HG02759 (cell line): ENCODE data around the gene DENND4B.

Experiments
- ATAC-seq: cut with Tn5 transposase; IDR thresholded peaks from one replicate; pipeline ENCODE4 v1.9.1; 2021; ENCODE audit warnings: mild to moderate bottlenecking, moderate library complexity; ENCODE audit not compliant: unreplicated experiment

The DENND4B gene

DNA sequence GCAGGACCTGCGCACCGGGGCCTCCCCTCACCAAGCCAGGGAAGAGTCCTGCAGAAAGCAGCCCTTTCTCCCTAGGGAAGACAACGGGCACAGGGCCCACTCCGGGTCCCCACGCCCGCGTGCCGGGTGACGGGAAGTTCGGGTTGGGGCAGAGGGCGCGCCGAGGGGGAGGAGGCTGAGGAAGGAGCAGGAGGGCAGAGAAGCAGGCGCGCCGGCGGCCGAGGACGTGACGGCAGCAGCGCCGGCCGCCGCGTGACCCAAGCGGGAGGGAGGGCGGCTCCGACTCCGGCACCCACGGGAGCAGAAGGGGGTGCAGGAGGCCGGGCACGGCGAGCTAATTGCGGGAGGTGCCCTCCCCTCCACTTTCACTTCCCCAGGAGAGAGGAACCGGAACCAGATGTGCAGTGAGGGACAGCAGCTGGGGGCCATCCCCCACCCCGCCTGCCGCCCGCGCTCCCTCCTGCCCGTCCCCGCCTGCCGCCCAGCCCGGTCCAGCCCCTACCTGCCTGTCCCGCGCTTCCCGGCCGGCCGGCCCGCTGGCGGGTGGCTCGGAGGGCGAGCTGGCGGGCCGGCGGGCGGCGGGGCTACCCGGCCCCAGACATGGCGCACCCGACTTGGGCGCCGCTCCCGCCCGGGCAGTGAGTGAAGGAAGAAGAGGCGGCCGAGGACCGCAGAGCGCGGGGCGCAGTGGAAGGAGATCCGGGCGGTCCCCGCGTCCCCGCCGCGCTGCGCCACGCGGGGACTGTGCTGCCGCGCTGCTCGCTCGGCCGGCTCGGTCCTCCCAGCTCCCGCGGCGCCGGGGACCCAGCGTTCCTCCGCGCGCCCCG lies 510 bp downstream of the DENND4B start:
- peak; percentile 80 for ATAC-seq

DNA sequence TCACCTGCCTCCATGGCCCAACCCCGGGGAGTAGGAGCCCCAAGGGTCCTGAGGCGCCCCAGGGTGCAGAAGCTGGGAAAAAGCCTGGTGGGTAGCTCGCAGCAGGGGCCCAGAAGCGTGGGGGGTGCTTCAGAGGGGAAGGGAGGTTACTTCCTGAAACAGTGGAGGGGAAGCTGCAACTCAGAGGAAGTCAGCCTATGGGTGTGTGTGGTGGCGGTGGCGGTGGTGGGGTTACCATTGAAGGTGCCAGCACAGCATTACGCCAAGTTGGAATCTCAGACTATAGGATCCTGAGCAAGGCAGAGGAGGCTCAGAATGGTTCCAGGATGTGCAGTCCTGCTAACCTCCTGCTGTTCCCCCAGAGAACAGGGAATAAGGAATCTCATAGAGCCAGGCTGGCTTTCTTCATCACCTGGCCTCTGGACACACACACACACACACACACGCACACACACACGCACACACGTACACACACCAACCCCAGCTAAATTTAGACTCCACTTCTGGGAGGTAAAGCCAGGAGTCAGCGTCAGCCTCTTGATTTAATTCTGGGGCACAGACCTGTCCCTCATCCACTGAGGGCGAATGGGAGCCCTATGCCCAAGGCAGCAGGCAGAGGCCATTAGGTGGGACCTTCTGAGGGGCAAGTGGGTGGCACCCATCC lies 1.3 kb downstream of the DENND4B start:
- no peak for ATAC-seq

DNA sequence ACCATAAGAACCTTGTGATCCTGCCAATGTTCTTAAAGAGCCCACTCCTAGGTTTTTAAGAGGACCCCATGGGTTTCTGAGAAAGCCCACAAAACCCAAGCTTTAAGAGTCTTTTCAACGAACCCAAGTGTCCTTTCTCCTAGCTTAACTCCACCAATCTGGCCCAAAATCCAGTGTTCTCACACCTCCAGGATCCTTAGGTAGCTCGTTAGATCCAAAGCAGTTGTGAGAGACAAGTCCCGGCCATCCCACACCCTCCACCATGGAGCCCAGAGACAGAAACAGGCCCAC lies 1.7 kb downstream of the DENND4B start:
- no peak for ATAC-seq

DNA sequence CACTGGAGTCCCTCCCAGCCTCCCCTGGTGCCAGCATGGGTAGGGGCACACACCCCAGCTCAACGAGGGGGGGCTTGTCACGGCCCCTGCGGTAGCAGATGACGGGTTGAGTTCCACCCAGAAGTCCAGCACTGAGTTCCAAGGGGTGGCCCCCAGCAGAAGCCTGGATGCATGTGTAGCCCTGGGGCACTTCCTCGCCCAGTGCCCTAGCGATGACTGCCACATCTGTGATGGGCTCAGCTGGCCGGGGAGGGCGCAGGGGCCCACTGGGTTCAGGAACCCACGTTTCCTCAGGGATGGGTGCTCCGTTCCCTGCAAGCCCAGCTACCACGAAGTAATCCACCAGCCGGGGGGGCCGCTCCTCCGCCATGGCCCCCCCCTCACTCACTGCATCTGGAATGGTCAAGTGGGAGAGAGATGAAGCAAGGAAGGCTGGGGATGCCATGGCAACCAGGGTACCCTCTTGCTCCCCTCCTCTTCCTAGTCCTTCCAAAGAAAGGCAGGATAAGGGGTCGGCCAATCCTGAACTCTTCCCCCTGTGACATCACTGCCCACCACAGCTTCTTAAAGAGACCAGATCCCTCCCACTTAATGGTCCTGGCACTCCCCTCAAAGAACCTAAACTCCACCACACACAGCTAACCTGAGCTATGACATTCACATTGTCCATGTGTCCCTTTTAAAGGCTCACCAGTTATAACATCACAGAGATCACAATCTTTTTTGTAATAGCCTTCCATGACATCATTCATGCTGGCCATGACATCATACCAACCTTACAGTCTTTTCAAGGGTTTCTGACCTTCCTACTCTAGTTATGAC lies 2.3 kb downstream of the DENND4B start:
- ATAC-seq = no peak

DNA sequence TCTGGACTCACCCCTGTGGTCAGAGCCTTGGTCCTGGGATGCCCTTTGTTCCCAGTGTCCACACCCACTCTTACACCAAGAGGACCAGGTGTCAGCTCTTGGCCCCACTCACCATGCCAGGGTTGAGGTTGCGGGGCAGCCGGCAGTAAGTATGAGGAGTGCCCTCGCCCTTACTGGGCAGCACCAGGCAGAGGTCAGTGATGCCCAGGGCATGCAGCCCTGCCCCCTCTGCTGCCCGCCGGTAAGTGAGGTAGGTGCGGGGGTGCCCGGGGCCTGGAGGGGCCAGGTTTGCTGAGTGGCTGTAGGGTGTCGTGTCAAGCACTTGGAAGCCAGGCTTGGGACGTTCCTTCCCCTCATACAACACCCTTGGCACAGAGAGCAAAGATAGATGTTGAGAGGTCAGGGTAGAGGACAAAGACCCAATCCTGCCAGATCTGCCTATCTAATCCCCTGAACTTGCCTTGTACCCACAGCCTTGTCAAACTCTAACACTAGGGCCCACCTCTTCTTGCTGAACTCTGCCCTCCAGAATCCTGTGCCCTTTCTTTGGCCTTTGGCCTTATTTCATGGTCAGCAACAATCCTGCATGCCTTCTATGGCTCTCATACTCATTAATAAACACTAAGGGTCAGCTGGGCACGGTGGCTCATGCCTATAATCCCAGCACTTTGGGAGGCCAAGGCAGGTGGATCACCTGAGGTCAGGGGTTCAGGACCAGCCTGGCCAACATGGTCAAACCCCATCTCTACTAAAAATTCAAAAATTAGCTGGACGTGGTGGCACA lies 3.6 kb downstream of the DENND4B start:
- no peak for ATAC-seq

DNA sequence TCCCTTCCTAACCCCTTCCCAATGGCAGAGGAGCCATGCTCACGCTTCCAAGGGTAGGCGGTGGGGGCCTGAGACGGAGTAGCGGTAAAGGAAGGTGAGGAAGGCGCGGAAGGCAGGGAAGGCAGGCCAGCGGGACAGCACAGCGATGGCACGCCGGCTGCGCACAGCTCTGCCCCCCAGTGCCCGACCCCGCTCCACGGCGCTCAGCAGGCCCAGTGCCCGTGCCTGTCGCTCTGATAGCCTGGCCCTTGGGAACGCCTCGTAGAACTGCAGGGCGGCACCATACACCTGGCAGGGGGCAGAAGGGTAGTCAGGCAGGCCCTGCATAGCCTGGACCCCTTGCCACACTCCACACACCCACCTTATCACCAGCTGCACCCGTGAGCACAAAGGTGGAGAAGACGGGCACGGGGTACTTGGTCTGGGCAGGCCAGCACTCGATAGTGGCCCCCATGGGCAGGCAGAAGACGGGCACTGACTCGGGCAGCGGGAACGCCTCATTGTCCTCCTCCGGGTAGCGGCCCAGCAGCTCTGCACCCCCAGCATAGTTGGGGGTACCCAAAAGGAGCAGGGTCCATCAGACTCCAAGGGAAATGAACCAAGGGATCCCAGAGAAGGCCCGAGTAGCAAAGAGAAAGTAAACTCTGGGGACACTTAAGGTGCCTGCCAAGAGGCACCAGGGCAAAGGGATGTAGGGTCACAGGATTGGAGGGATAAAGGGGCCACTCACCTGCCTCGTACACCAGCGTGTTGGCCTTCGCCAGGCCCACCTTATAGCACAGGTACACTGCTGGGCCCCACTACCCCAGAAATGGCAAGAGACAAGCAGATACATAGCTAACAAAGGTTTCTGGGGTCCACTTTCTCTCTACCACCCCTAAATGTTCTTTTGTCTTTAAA lies 4.4 kb downstream of the DENND4B start:
- no peak for ATAC-seq

DNA sequence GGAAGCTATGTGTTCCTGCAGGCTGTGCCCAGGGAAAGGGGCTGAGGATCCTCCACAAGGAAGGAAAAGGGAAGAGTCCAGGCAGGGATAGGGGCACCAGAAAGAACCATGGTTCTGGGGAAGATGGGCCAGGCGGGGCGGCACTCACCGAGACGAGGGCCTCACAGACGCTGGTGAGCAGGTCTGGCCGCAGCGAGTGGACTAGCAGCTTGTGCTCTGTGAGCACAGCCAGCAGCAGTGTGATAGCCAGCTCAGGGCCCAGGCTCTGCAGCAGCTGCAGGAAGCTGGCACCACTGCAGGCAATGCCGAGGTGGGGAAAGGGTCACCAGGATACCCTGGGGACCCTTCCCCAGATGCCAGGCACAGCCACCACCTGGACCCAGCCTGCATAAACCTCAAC lies 5.8 kb downstream of the DENND4B start:
- no peak for ATAC-seq

DNA sequence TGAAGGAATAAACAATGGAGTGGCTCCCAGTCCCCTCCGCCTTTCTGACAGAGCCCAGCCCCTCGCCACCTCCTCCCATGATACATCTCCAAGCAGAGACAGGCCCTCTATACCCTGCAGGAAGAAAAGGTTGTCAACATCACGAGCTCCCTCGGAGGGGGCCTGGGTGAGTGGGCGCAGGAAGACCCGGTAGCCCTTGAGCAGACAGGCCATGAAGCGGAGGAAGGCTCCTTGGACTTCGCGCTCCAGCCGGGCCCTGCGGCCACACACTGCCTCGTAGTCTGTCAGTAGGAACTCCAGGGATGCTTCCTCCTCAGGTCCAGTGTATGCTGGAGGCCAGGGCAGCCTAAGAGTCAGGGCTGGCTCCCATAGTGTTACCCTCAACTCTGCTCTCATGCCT lies 7.0 kb downstream of the DENND4B start:
- ATAC-seq = no peak

DNA sequence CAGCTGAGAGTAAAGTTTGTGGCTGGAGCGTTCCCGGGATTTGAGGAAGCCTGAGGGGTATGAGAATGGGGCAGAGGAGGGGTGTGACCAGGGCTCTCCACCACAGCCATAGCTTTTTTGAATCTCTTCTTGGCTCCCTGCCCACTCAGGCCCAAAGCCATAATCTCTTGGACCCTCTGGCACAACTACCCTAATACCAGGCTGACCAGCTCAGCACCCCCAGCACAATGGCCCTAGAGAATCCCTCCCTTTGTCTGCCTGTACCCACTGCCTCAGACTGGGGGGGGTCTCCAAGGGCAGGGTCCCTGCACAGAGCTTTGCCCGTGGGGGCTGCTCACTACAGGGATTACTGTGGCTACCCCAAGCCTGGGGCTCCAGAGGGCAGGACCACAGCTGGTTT lies 7.5 kb downstream of the DENND4B start:
- no peak for ATAC-seq

DNA sequence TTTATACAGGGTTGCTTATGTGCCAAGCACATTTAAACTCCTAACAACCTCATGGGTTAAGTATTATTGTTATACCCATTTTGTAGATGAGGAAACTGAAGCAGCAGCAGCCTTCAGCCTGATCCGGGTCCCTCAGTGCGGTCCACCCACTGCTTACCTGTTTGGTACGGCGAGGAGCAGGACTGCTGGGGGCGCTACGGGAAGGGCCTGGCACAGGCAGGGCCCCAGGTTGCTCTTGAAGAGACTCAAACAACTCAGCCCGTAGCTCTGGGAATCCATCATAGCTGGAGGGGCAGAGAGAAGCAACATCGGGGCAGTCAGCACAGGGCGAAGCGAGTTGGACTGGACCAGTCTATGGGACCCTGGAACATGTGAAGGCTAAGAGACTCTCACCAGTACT lies 9.2 kb downstream of the DENND4B start:
- no peak for ATAC-seq

DNA sequence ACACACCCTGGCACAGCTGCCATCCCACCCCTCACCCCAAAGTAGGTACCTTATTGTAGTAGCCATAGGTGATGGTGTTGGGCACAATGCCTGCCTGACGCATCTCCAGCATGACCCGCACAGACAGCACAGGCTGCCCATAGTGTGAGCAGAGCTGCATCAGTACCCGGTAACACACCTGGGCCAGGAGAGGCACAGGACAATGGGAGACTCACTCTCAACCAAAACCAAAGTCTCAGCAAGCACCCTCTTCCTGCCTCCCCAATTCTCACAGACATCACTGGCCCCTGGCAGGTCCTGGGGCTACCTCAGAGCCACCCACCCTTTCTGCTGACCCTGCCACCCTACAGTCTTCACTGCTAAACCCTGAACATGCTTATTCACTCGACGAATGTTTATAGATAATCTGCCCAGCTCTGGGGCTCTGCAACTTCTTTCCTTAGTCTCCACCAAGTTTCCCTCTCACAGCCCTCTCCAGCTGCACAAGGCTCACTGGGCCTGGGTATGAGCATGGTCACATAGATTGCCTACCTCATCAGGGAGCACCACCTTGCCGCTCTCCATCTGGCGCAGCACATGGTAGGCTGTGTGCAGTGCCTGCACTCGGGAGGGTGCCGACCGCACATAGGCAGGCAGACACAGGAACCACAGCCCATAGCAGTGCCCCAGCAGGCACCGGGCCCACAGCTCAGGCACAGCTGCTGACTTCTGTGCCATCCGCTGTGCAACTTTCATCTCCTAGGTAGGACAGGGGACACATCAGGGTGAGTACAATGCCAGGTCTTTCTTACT lies 10.3 kb downstream of the DENND4B start:
- no peak for ATAC-seq

DNA sequence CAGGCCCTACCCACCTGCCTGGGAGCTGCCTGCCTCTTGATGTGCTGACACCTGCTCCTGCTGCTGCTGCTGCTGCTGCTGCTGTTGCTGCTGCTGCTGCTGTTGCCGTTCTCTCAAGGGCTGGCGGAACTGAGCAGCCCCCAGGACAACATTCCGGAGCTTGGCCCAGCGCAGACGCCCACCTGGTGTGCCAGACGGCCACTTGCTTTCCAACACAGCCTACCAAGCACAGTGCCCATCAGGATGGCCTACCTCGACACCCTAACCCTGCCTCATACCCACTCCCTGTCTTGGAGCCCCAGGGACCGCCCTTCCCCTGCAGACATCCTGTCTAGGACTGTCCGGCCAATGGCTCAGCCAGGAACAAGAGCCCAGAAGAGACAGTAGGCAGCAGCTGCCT lies 11.8 kb downstream of the DENND4B start:
- no peak for ATAC-seq

DNA sequence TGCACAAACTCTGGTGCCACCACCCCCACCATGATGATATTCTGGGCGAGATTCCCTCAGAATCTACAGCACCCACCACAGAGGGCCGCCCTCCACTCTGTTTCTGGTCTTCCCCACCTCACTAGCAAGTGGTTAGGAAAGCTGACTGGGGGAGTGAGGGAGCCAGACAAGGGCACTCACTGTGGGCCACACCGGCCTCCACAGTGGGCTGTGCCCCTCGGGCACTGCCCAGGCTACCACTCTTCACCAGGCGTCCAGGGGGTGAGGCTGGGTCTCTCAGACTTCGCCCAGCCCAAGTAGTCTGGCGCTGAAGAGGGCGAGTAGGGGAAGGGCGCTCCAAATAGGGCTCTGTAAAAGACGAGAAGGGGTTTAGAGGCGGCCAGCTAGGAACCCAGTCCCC lies 12.6 kb downstream of the DENND4B start:
- no peak for ATAC-seq

DNA sequence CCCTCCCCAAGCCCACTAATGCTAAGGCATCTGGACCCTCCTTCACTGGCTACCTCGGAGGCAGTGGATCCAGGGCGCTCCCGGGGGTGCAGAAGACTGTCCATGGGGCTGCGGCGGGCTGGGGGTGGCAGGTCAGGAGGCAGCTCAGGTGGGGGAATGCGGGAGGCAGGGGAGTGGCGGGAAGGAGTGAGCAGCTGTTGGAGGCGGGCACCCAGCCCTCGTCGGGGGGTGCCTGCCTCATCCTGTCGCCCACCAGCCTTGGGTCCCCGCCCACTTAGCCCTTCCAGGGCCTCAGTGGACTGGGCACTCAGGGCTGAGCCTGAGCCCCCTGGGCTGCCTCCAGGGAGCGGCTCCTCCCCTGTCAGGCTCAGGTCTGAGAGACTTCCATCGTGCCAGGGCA lies 13.1 kb downstream of the DENND4B start:
- ATAC-seq = no peak

DNA sequence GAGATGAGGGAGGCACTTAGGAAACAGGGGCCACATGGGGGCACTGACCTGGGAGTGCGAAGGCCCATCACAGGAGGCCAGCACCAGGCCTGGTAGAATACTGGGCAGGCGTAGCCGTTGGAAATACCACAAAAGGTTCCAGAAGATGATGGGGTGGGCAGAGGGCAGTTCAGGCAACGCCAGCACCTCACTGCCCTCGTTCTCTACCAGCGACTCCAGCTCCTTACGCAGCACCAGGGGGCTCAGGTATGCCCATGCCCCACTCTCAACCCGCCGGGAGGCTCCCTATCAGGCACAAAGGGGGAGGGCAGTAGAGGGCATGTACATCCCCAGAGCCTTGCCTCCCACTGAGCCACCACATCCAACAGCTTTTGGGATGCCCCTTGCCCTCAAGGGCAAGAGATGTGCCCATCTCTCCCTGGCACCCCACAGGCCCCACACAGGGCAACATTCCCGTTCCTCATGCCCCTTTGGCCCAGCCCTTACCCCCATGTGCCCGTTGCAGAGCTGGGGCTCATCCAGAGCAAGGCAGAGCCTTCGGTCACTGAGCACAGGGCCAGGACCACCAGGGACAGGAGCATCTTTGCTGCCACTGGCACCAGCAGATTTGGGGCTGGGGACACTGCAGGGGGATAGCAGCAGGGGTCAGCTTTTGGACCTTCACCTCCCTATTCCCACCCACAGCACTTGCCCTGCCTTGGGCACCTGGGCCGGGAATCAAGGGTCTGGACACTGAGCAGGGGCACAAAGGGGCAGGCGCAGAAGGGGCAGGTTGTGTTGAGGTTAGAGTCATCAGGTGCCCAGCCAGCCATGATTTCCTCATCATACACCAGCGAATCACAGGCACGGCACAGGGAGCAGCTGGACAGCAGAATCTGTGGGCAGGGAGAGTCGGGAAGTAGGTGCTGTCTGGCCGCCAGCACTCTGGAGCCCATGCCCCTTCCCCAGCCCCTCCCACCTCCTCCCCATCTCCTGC lies 14.1 kb downstream of the DENND4B start:
- ATAC-seq = no peak

DNA sequence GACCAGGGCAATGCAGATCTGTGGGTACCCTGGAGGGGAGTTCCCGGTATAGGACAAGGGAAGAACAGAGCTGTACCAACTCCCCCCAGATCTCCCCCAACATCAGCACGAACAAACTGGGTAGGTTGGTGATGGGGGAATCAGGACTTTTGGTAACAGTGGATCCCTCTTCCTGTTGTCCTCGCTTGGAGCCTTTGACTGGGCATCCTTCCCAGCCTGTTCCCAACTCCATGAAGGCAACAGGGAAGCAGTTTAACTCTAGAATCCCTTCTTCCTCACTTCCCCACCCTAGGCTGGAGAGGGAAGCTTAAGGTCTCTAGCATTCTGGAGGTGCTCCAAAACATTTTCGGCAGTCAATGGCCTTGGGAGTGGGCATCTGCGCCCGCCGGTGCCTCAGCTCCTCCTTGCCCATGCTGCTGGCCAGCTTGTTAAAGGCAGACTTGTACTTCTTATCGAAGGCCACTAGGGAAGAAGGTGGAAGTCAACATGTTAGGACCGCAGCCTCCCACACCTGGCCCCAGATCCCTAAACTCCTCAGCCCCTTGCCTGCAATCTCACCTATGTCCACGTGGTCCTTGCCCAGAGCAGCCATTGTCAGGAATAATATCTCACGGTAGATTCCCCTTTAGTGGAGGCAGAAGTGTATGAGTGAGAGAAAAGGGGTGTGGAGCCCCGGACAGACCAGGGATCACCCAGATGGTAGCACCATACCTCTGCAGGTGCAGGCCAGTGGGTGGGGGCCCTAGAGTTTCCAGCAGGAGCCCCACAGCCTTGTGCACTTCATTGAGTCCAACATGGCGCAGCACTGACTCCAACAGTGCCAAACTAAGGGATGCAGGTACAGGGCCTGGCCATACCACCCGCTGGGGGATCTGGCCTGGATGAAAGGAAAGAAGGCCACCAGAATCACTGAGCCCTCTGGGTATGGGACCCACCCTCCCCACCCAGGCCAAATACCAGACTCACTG lies 16.3 kb downstream of the DENND4B start:
- no peak for ATAC-seq

DNA sequence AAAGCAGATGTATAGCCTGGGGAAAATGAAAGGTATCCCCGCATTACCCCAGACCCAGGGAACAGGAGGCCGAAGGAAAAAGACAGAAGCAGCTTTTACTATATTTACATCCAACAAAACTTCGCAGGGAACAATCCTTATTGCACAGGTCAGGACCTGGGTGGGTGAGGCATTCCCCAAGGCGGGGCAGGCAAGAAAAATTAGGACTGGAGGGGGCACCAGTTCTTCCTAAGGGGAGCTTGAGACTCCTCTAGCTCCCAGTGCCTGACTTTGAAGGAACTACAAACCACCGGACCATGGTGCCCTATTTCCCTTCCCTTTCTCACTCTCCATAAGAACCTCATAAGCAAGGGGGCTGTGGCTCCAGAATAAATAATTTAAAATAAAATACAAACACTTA lies 17.1 kb downstream of the DENND4B start:
- ATAC-seq = no peak
